ENCODE results near the gene ITPKA.

DNA sequence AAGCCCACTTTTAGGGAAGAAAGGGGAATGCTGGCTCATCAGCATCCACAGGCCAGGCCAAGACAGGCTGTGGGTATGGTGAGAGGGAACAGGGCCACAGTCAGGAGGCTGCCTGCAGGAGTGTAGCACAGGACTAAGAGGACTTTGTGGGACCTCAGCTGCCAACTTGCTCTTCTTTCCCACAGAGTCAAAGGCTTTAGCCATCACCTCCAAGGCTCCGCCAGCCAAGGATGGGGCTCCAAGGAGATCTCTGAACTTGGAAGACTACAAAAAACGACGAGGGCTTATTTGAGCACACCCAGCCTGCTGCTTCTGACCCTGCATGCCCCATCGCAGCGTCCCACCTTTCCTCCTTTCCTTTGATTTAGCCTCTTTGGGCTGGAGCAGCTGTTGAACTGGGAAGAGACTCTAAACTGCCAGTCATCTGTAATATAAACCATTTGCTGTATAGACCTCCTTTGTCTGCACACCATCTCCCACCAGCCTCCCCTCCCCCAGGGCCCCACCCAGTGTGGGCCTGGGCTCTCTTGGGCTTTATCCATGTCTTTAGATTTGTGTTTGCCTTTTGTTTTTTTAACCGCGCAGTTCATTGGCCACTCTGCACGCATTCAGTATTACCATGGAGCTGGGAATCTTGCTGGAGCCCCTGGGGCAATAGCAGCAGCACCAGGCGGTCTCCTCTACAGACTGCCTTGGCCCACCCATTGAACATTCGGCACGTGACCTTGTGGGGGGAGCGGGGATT lies 13.1 kb upstream of the ITPKA start:
- TF ChIP-seq EZH2 (IDR thresholded peaks at IDR 0.05; ENCODE audit: insufficient read depth, poor library complexity, severe bottlenecking) (no peak), EZH2phosphoT487 (IDR thresholded peaks at IDR 0.05; ENCODE audit: insufficient read depth, low read depth) (no peak)
